Tibial artery (tissue), 4 donors: Measurements from ENCODE around the gene M1AP.

ENCODE experiments used
- DNase-seq, 2 donors: peaks; one replicate each; pipeline ENCODE4 v3.0.0-alpha.2; 2019
- H3K27ac ChIP-seq, 2 donors: fragments of 200-600 bp; sonication (generic) in 1 of 2; 1 replicate in 1 of 2; 2 replicates in 1 of 2; pipeline ENCODE4 v1.5.1; 2018 to 2019; ENCODE audit warnings: mild to moderate bottlenecking in 1 of 2
- H3K27me3 ChIP-seq, 2 donors: fragments of 200-600 bp; sonication (generic) in 1 of 2; one replicate each; pipeline versions ENCODE4 v1.5.1 to v1.6.0; 2016 to 2019
- H3K36me3 ChIP-seq, 3 donors: fragments of 200-600 bp; sonication (generic) in 2 of 3; one replicate each; pipeline ENCODE4 v1.5.1; 2016 to 2019; ENCODE audit warnings: mild to moderate bottlenecking in 2 of 3
- H3K4me1 ChIP-seq, 4 donors: fragments of 200-600 bp; sonication (generic) in 2 of 4; 1 replicate in 3 of 4; 2 replicates in 1 of 4; pipeline ENCODE4 v1.5.1; 2016 to 2019
- H3K4me3 ChIP-seq, 2 donors: fragments of 200-600 bp; sonication (generic) in 1 of 2; 1 replicate in 1 of 2; 2 replicates in 1 of 2; pipeline ENCODE4 v1.5.1; 2018 to 2019; ENCODE audit warnings: mild to moderate bottlenecking in 2 of 2
- H3K9me3 ChIP-seq, 3 donors: fragments of 200-600 bp; sonication (generic) in 1 of 3; one replicate each; pipeline ENCODE4 v1.5.1; 2016 to 2019
- CTCF ChIP-seq, 2 experiments: fragments of 200-600 bp in 1 of 2; fragments of 450-650 bp in 1 of 2; IDR thresholded peaks; one replicate each; pipeline ENCODE4 v1.5.1; 2017 to 2019; ENCODE audit warnings: antibody characterized with exemption in 2 of 2, mild to moderate bottlenecking in 1 of 2, moderate library complexity in 1 of 2
- intact Hi-C: fragments of 100-400 bp; cut with DNase I; formaldehyde crosslinking; loops from one replicate; pipeline ENCODE4 v1.15.0; 2023; ENCODE audit warnings: low total_unique reads

M1AP gene

GRCh38 chr2:74648009-74648443, at the start of gene M1AP:
Gene M1AP (minus strand): TSS chr2:74648330. CDS start chr2:74640275, 8,055 bp downstream.
- peak within 1 kb of the TSS in 1 of 2 donors; percentile 30 for H3K4me3 ChIP-seq
- no peak for TF ChIP-seq CTCF (IDR thresholded peaks at IDR 0.05)
- intact Hi-C loops, result no loop called here
- no peaks in the 10 kb centered on the region for H3K36me3 ChIP-seq
- no peak within 1 kb of the TSS for H3K27ac ChIP-seq
- H3K4me1 ChIP-seq, result no peaks in the 10 kb centered on the region
- H3K27me3 ChIP-seq, result peaks cover 0 to 29% of the 10 kb centered on the region in 2 donors
- DNase-seq, result no peak
- no peaks in the 10 kb centered on the region for H3K9me3 ChIP-seq

- Histone ChIP-seq H3K36me3 (no peaks in the 10 kb centered on the region), H3K4me3 (no peak overlapping the region), H3K27me3 (no peaks in the 10 kb centered on the region), H3K4me1 (no peaks in the 10 kb centered on the region), H3K9me3 (no peaks in the 10 kb centered on the region), H3K27ac (no peak overlapping the region)
- intact Hi-C loops, result no loop called here
- DNase-seq, result no peak
- TF ChIP-seq CTCF (IDR thresholded peaks at IDR 0.05), result no peak
Observed at GRCh38 chr2:74696829-74697228, 48.7 kb upstream of the M1AP start.

GRCh38 chr2:74695663-74696062, 47.5 kb upstream of the M1AP start:
- Histone ChIP-seq H3K27me3 (no peaks in the 10 kb centered on the region), H3K4me1 (no peaks in the 10 kb centered on the region), H3K27ac (no peak overlapping the region), H3K4me3 (no peak overlapping the region), H3K36me3 (no peaks in the 10 kb centered on the region), H3K9me3 (no peaks in the 10 kb centered on the region)
- DNase-seq, result no peak
- no peak for TF ChIP-seq CTCF (IDR thresholded peaks at IDR 0.05)
- intact Hi-C loops, result no loop called here

DNA sequence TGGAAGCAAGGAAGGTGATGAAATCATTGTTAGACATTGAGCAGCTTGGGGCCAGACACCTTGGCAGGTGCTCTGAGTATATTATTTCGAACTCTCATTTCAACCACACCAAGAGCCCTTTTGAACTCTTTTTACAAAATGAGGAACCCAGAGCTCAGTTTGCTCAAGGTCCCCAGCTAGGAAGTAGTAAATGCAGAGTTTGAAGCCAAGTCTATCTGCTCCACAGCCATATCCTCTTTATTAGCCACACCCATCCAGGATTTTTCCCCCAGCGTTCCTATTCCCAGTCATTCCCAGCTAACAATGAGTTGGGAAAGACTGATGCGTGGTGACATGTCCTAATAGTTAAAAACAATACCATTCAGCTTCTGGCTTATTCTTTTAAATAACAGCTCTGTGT, 46.2 kb upstream of the M1AP start:
- Histone ChIP-seq H3K4me3 (no peak overlapping the region), H3K4me1 (no peaks in the 10 kb centered on the region), H3K9me3 (no peaks in the 10 kb centered on the region), H3K27ac (no peak overlapping the region), H3K36me3 (no peaks in the 10 kb centered on the region), H3K27me3 (no peaks in the 10 kb centered on the region)
- intact Hi-C loops, result no loop called here
- no peak for DNase-seq
- no peak for TF ChIP-seq CTCF (IDR thresholded peaks at IDR 0.05)

- no peak for TF ChIP-seq CTCF (IDR thresholded peaks at IDR 0.05)
- Histone ChIP-seq H3K4me3 (no peak overlapping the region), H3K36me3 (no peaks in the 10 kb centered on the region), H3K27ac (no peak overlapping the region), H3K4me1 (no peaks in the 10 kb centered on the region), H3K9me3 (no peaks in the 10 kb centered on the region), H3K27me3 (no peaks in the 10 kb centered on the region)
- no peak for DNase-seq
- intact Hi-C loops, result no loop called here
Observed at GRCh38 chr2:74693668-74694067, 45.5 kb upstream of the M1AP start.

DNA sequence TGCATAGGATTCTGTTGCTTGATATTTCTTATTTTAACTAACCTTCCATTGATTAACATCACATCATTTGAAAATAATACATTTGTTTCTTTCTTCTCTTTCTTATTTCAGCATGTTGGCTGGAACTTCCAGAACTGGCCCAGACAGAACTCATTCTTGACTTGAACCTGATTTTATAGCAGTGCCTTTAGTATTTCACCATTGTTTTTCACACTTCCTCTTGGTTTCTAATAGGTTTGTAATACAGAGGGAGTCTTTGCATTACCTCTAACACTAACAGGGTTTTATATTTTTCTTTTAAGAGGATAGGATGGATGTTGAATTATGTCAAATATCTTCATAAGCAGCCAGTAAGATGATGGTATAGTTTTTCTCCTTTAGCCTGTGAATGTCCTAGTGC, 45.1 kb upstream of the M1AP start:
- intact Hi-C loops, result no loop called here
- no peaks in the 10 kb centered on the region for H3K4me1 ChIP-seq

More for the DNA sequence above, 45.1 kb upstream of the M1AP start:
- H3K36me3 ChIP-seq, result no peaks in the 10 kb centered on the region
- H3K4me3 ChIP-seq, result no peak overlapping the region
- no peak for DNase-seq
- no peak overlapping the region for H3K27ac ChIP-seq
- H3K27me3 ChIP-seq, result no peaks in the 10 kb centered on the region
- no peaks in the 10 kb centered on the region for H3K9me3 ChIP-seq
- no peak for TF ChIP-seq CTCF (IDR thresholded peaks at IDR 0.05)
